ENCODE data around the gene RHBDD3.

Gene RHBDD3

GRCh38 chr22:29216873-29217666 lies 50.7 kb downstream of the RHBDD3 start:
- FAIRE-seq: no peak

GRCh38 chr22:29216011-29216872 lies 51.5 kb downstream of the RHBDD3 start:
- no peak for FAIRE-seq

GRCh38 chr22:29215012-29215860 lies 52.5 kb downstream of the RHBDD3 start:
- FAIRE-seq: no peak

GRCh38 chr22:29214232-29214631 lies 53.5 kb downstream of the RHBDD3 start:
- FAIRE-seq: no peak

GRCh38 chr22:29213493-29213892 lies 54.3 kb downstream of the RHBDD3 start:
- no peak for FAIRE-seq

GRCh38 chr22:29212743-29213142 lies 55.0 kb downstream of the RHBDD3 start:
- no peak for FAIRE-seq

GRCh38 chr22:29211466-29211865 lies 56.3 kb downstream of the RHBDD3 start:
- no peak for FAIRE-seq

- FAIRE-seq: no peak
These were observed 56.7 kb downstream of the RHBDD3 start for GRCh38 chr22:29211066-29211465.
